Measurements from ENCODE around the gene KAT2B. TPM values are rescaled to one million over a fixed set of nuclear protein-coding genes. Genes with fewer than 3 reads are reported as not detected.

KAT2B gene
- total and polyA plus RNA-seq, 12 donors: 11.4 to 104 (median 85.2) TPM

- intact Hi-C loops (cut with DNase I): no loop called here
- no peak for DNase-seq
- Histone ChIP-seq H3K27me3 (no peaks in the 10 kb centered on the region), H3K9me3 (no peaks in the 10 kb centered on the region), H3K4me1 (peaks cover 3 to 19% (median 12%) of the 10 kb centered on the region in 9 donors), H3K4me3 (no peak overlapping the region), H3K27ac (no peak overlapping the region), H3K36me3 (peaks cover 0 to 59% (median 16%) of the 10 kb centered on the region in 9 donors)
- 82 to 85% methylated on average over 6 of the region's 6 CpGs for WGBS, 2 donors
- no peak for TF ChIP-seq CTCF (IDR thresholded peaks at IDR 0.05)
- no peak for ATAC-seq
Observed at GRCh38 chr3:20099060-20099459, 58.8 kb downstream of the KAT2B start.

GRCh38 chr3:20100151-20100550 is 59.9 kb downstream of the KAT2B start:
- H3K4me3 ChIP-seq: no peak overlapping the region
- 59 to 74% methylated on average over 1 of the region's 1 CpG for WGBS, 2 donors
- H3K36me3 ChIP-seq: peaks cover 0 to 56% (median 15%) of the 10 kb centered on the region in 9 donors
- H3K27me3 ChIP-seq: no peaks in the 10 kb centered on the region
- no peaks in the 10 kb centered on the region for H3K9me3 ChIP-seq
- intact Hi-C loops (cut with DNase I): loop anchor here in 1 of 10 donors (10.0 kb wide), 2 partner anchors 65 to 215 kb away; no protein-coding TSS in a partner anchor
- H3K27ac ChIP-seq: peak overlapping the region in 1 of 10 donors; percentile 12
- no peak for TF ChIP-seq CTCF (IDR thresholded peaks at IDR 0.05)
- H3K4me1 ChIP-seq: peaks cover 3 to 19% (median 12%) of the 10 kb centered on the region in 9 donors
- ATAC-seq (no peak), DNase-seq (no peak)

- Histone ChIP-seq H3K4me3 (no peak overlapping the region), H3K36me3 (peaks cover 0 to 48% (median 11%) of the 10 kb centered on the region in 9 donors), H3K9me3 (no peaks in the 10 kb centered on the region), H3K4me1 (peaks cover 3 to 22% (median 10%) of the 10 kb centered on the region in 9 donors), H3K27me3 (no peaks in the 10 kb centered on the region), H3K27ac (no peak overlapping the region)
- DNase-seq (no peak), ATAC-seq (no peak)
- no peak for TF ChIP-seq CTCF (IDR thresholded peaks at IDR 0.05)
- WGBS, 2 donors: 93 to 94% methylated on average over 5 of the region's 5 CpGs
- intact Hi-C loops (cut with DNase I): loop anchor here in 1 of 10 donors (10.0 kb wide), 2 partner anchors 66 to 216 kb away; no protein-coding TSS in a partner anchor
Observed at GRCh38 chr3:20101041-20101440, 60.8 kb downstream of the KAT2B start.

- Histone ChIP-seq H3K36me3 (peaks cover 0 to 34% (median 3%) of the 10 kb centered on the region in 9 donors), H3K27me3 (no peaks in the 10 kb centered on the region), H3K4me1 (peaks cover 0 to 22% (median 0%) of the 10 kb centered on the region in 9 donors), H3K9me3 (no peaks in the 10 kb centered on the region), H3K4me3 (no peak overlapping the region), H3K27ac (peak overlapping the region in 1 of 10 donors; percentile 41)
- ATAC-seq (no peak), DNase-seq (no peak)
- 96 to 98% methylated on average over 1 of the region's 1 CpG for WGBS, 2 donors
- no peak for TF ChIP-seq CTCF (IDR thresholded peaks at IDR 0.05)
- intact Hi-C loops (cut with DNase I): loop anchor here in 1 of 10 donors (10.0 kb wide), 2 partner anchors 69 to 219 kb away; no protein-coding TSS in a partner anchor
Observed at GRCh38 chr3:20103731-20104130, 63.5 kb downstream of the KAT2B start.
